Cardiac fibroblast (primary cell): ENCODE results near the gene SKP1.

ENCODE experiments used
- DNase-seq, 2 donors: peaks; one replicate each; pipeline versions ENCODE4 v3.0.0 to v3.0.0-alpha.2; 2010; ENCODE audit warnings: low read depth in 2 of 2
- H3K4me3 ChIP-seq, 2 donors: replicated peaks in 1 of 2; 1 replicate in 1 of 2; 2 replicates in 1 of 2; pipeline ENCODE4 v1.5.1; 2011; ENCODE audit warnings: low read depth in 2 of 2, low read length in 2 of 2, mild to moderate bottlenecking in 2 of 2, moderate library complexity in 1 of 2
- CTCF ChIP-seq: IDR thresholded peaks from one replicate; pipeline ENCODE4 v1.5.1; 2011; ENCODE audit warnings: low read depth, mild to moderate bottlenecking, low read length, inconsistent platforms

Gene SKP1

GRCh38 chr5:134140530-134141201, 36.1 kb downstream of the SKP1 start:
- peak; percentile 78 to 82 for DNase-seq
- peak; percentile 79 for TF ChIP-seq CTCF
- H3K4me3 ChIP-seq, result no peak overlapping the region

GRCh38 chr5:134139891-134140469, 36.8 kb downstream of the SKP1 start:
- TF ChIP-seq CTCF, result no peak
- no peak overlapping the region for H3K4me3 ChIP-seq
- no peak for DNase-seq

GRCh38 chr5:134139377-134139851, 37.3 kb downstream of the SKP1 start:
- H3K4me3 ChIP-seq, result no peak overlapping the region
- no peak for DNase-seq
- TF ChIP-seq CTCF, result no peak

GRCh38 chr5:134138416-134139376, 38.1 kb downstream of the SKP1 start:
- peak in 1 of 2 donors; percentile 62 for DNase-seq
- H3K4me3 ChIP-seq, result no peak overlapping the region
- no peak for TF ChIP-seq CTCF

GRCh38 chr5:134136771-134137170, 40.0 kb downstream of the SKP1 start:
- H3K4me3 ChIP-seq, result no peak overlapping the region
- no peak for DNase-seq
- TF ChIP-seq CTCF, result no peak

GRCh38 chr5:134136221-134136631, 40.5 kb downstream of the SKP1 start:
- no peak for DNase-seq
- TF ChIP-seq CTCF, result no peak
- no peak overlapping the region for H3K4me3 ChIP-seq
